Neural progenitor cell (in vitro differentiated cells): Measurements from ENCODE around the gene SLC29A1. TPM values are rescaled to one million over a fixed set of nuclear protein-coding genes. Genes with fewer than 3 reads are reported as not detected.
"Not testable (repeated sequence)": the region's sequence is repeated elsewhere in the genome, so short reads cannot be mapped to it uniquely, and the experiment has no call there.

Source experiments
- DNase-seq: peaks from one replicate; pipeline ENCODE4 v3.0.0-alpha.2; 2016; ENCODE audit warnings: low spot score
- H2AFZ ChIP-seq: fragments of 200-600 bp; sonication (generic); replicated peaks from 2 replicates; pipeline ENCODE4 v1.6.1; 2016; ENCODE audit warnings: antibody characterized with exemption
- H3F3A ChIP-seq: fragments of 200-600 bp; sonication (generic); 2 replicates; pipeline ENCODE4 v1.6.1; 2016; ENCODE audit warnings: antibody characterized with exemption, low read depth
- H3K27ac ChIP-seq: fragments of 200-600 bp; sonication (generic); 2 replicates; pipeline ENCODE4 v1.5.1; 2016; ENCODE audit warnings: mild to moderate bottlenecking
- H3K27me3 ChIP-seq: fragments of 200-600 bp; sonication (generic); 2 replicates; pipeline ENCODE4 v1.6.1; 2016; ENCODE audit warnings: mild to moderate bottlenecking, moderate library complexity
- H3K36me3 ChIP-seq: fragments of 200-600 bp; sonication (generic); 2 replicates; pipeline ENCODE4 v1.5.1; 2016
- H3K4me1 ChIP-seq: fragments of 200-600 bp; sonication (generic); 2 replicates; pipeline ENCODE4 v1.6.1; 2016; ENCODE audit warnings: mixed run types
- H3K4me2 ChIP-seq: fragments of 200-600 bp; sonication (generic); 2 replicates; pipeline ENCODE4 v1.6.1; 2016
- H3K4me3 ChIP-seq: fragments of 200-600 bp; sonication (generic); 2 replicates; pipeline ENCODE4 v1.5.1; 2016
- H3K79me2 ChIP-seq: fragments of 200-600 bp; sonication (generic); 2 replicates; pipeline ENCODE4 v1.6.1; 2016; ENCODE audit warnings: low read depth
- H3K9ac ChIP-seq: fragments of 200-600 bp; sonication (generic); 2 replicates; pipeline ENCODE4 v1.6.1; 2016
- H3K9me3 ChIP-seq: fragments of 200-600 bp; sonication (generic); 2 replicates; pipeline ENCODE4 v1.5.1; 2016; ENCODE audit warnings: low read depth
- H4K20me1 ChIP-seq: fragments of 200-600 bp; sonication (generic); 2 replicates; pipeline ENCODE4 v1.6.1; 2016; ENCODE audit warnings: low read depth
- H3K27ac Mint-ChIP-seq: 3 replicates; pipeline ENCODE4 v1.8.0; 2021; ENCODE audit warnings: mixed read lengths
- H3K27me3 Mint-ChIP-seq: 2 replicates; pipeline ENCODE4 v1.8.0; 2022; ENCODE audit warnings: low read depth, mild to moderate bottlenecking, inconsistent platforms, moderate library complexity, mixed read lengths; ENCODE audit not compliant: insufficient read depth
- H3K36me3 Mint-ChIP-seq: 3 replicates; pipeline ENCODE4 v1.8.0; 2021; ENCODE audit warnings: mixed read lengths
- H3K4me1 Mint-ChIP-seq: 3 replicates; pipeline ENCODE4 v1.8.0; 2021; ENCODE audit warnings: mixed read lengths
- H3K4me3 Mint-ChIP-seq: 3 replicates; pipeline ENCODE4 v1.8.0; 2021; ENCODE audit warnings: mild to moderate bottlenecking, moderate library complexity, mixed read lengths
- H3K9me3 Mint-ChIP-seq: 3 replicates; pipeline ENCODE4 v1.8.0; 2020; ENCODE audit warnings: mixed read lengths
- CTCF ChIP-seq: fragments of 200-600 bp; sonication (generic); IDR thresholded peaks from 2 replicates; pipeline ENCODE4 v1.5.1; 2017; ENCODE audit warnings: antibody characterized with exemption, mild to moderate bottlenecking
- EZH2 ChIP-seq: fragments of 200-600 bp; sonication (generic); IDR thresholded peaks from 2 replicates; pipeline ENCODE4 v1.6.1; 2017; ENCODE audit warnings: antibody characterized with exemption, mild to moderate bottlenecking, moderate library complexity
- EZH2phosphoT487 ChIP-seq: fragments of 200-600 bp; sonication (generic); IDR thresholded peaks from 2 replicates; pipeline ENCODE4 v1.6.1; 2017; ENCODE audit warnings: antibody characterized with exemption
- total RNA-seq: library from RNA; depleted of rRNA; stranded (reverse); fragments of >200 nt; gene quantifications from 2 replicates; pipeline ENCODE4 v1.2.3, GENCODE V29; 2015; ENCODE audit warnings: low replicate concordance

Gene SLC29A1
- total RNA-seq, 1 donor from 2014 or later: 34.8 TPM

- no peaks in the 10 kb centered on the region for H3K27me3 ChIP-seq
- H2AFZ ChIP-seq: no peak overlapping the region
- no peaks in the 10 kb centered on the region for H3K36me3 ChIP-seq
- H3K4me2 ChIP-seq: no peak overlapping the region
- no peaks in the 10 kb centered on the region for H4K20me1 ChIP-seq
- H3K4me3 Mint-ChIP-seq: no peak overlapping the region
- peaks cover 9% of the 10 kb centered on the region for H3K4me1 ChIP-seq
- no peak overlapping the region for H3K9ac ChIP-seq
- H3F3A ChIP-seq: peaks cover 12% of the 10 kb centered on the region
- peaks cover 8% of the 10 kb centered on the region for H3K4me1 Mint-ChIP-seq
- no peaks in the 10 kb centered on the region for H3K9me3 ChIP-seq
- peaks cover 13% of the 10 kb centered on the region for H3K27me3 Mint-ChIP-seq
- H3K27ac ChIP-seq: no peak overlapping the region
- peak overlapping the region; percentile 64 for H3K27ac Mint-ChIP-seq
- H3K79me2 ChIP-seq: no peaks in the 10 kb centered on the region
- TF ChIP-seq EZH2 (no peak), CTCF (no peak), EZH2phosphoT487 (no peak)
- no peak overlapping the region for H3K4me3 ChIP-seq
- DNase-seq: no peak
- no peaks in the 10 kb centered on the region for H3K9me3 Mint-ChIP-seq
- H3K36me3 Mint-ChIP-seq: no peaks in the 10 kb centered on the region
These were observed 29.1 kb upstream of the SLC29A1 start for GRCh38 chr6:44194326-44194725.

DNA sequence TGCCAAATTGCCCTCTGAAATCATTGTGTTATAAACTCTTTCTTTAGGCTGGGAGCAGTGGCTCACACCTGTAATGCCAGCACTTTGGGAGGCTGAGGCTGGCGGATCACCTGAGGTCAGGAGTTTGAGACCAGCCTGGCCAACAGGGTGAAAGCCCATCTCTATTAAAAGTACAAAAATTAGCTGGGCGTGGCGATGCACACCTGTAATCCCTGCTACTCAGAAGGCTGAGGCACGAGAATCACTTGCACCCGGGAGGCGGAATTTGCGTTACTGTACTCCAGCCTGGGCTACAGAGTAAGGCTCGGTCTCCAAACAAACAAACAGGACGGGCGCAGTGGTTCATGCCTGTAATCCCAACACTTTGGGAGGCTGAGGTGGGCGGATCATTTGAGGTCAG is 27.0 kb upstream of the SLC29A1 start:
- peaks cover 12% of the 10 kb centered on the region for H3F3A ChIP-seq
- H4K20me1 ChIP-seq, H3K4me3 ChIP-seq, DNase-seq, H2AFZ ChIP-seq, H3K27ac ChIP-seq, H3K9ac ChIP-seq, H3K79me2 ChIP-seq, H3K4me3 Mint-ChIP-seq, H3K4me2 ChIP-seq, H3K9me3 ChIP-seq, H3K9me3 Mint-ChIP-seq, H3K36me3 ChIP-seq, H3K36me3 Mint-ChIP-seq, H3K27me3 ChIP-seq, H3K4me1 ChIP-seq, H3K27ac Mint-ChIP-seq: not testable (repeated sequence)
- Mint-ChIP-seq H3K4me1 (peaks cover 15% of the 10 kb centered on the region), H3K27me3 (peaks cover 16% of the 10 kb centered on the region)

GRCh38 chr6:44198684-44199083 is 24.7 kb upstream of the SLC29A1 start:
- Histone ChIP-seq H2AFZ (no peak overlapping the region), H3F3A (peaks cover 15% of the 10 kb centered on the region), H3K9ac (no peak overlapping the region), H3K36me3 (no peaks in the 10 kb centered on the region), H3K27ac (no peak overlapping the region), H3K4me1 (peaks cover 24% of the 10 kb centered on the region), H3K27me3 (no peaks in the 10 kb centered on the region), H3K4me2 (no peak overlapping the region), H4K20me1 (no peaks in the 10 kb centered on the region), H3K4me3 (no peak overlapping the region), H3K79me2 (no peaks in the 10 kb centered on the region), H3K9me3 (no peaks in the 10 kb centered on the region)
- H3K4me3 Mint-ChIP-seq: no peak overlapping the region
- peaks cover 18% of the 10 kb centered on the region for H3K4me1 Mint-ChIP-seq
- no peaks in the 10 kb centered on the region for H3K9me3 Mint-ChIP-seq
- TF ChIP-seq EZH2phosphoT487: no peak
- no peak for TF ChIP-seq EZH2
- no peak for TF ChIP-seq CTCF
- peaks cover 9% of the 10 kb centered on the region for H3K27me3 Mint-ChIP-seq
- DNase-seq: no peak
- H3K27ac Mint-ChIP-seq: no peak overlapping the region
- H3K36me3 Mint-ChIP-seq: no peaks in the 10 kb centered on the region

DNA sequence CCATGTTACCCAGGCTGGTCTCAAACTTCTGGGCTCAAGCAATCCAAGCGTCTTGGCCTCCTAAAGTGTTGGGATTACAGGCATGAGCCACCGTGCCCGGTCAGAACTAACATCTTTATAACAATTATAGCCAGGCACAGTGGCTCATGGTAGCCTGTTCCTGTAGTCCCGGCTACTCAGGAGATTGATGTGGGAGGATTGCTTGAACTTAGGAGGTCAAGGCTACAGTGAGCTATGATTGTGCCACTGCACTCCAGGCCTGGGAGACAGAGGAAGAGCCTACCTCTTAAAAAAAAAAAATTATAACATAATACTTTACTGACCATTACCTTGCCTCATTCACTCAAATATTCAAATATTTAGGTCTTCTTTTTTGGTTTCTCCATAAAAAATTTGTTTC is 23.5 kb upstream of the SLC29A1 start:
- Mint-ChIP-seq H3K27ac (no peak overlapping the region), H3K27me3 (peaks cover 8% of the 10 kb centered on the region), H3K9me3 (no peaks in the 10 kb centered on the region), H3K4me1 (peaks cover 18% of the 10 kb centered on the region), H3K36me3 (no peaks in the 10 kb centered on the region), H3K4me3 (no peak overlapping the region)
- H4K20me1 ChIP-seq: no peaks in the 10 kb centered on the region
- no peak overlapping the region for H3K9ac ChIP-seq
- no peak overlapping the region for H2AFZ ChIP-seq
- no peaks in the 10 kb centered on the region for H3K79me2 ChIP-seq
- H3F3A ChIP-seq: peaks cover 15% of the 10 kb centered on the region
- DNase-seq: no peak
- no peak overlapping the region for H3K4me3 ChIP-seq
- H3K4me2 ChIP-seq: no peak overlapping the region
- no peaks in the 10 kb centered on the region for H3K27me3 ChIP-seq
- no peak for TF ChIP-seq EZH2phosphoT487
- TF ChIP-seq CTCF: no peak
- no peak for TF ChIP-seq EZH2
- H3K36me3 ChIP-seq: no peaks in the 10 kb centered on the region
- no peaks in the 10 kb centered on the region for H3K9me3 ChIP-seq
- no peak overlapping the region for H3K27ac ChIP-seq
- H3K4me1 ChIP-seq: peaks cover 25% of the 10 kb centered on the region
